T1000 (cell line): ENCODE results near the gene TBL1XR1.
"Not testable (repeated sequence)": the region's sequence is repeated elsewhere in the genome, so short reads cannot be mapped to it uniquely, and the experiment has no call there.

Source experiments
- DNase-seq: peaks from one replicate; lab custom pipeline; 2025; ENCODE audit warnings: mixed read lengths; lab: John Stamatoyannopoulos, UW

TBL1XR1 gene

GRCh38 chr3:177141471-177141870, 55.8 kb downstream of the TBL1XR1 start:
- DNase-seq: no peak

DNA sequence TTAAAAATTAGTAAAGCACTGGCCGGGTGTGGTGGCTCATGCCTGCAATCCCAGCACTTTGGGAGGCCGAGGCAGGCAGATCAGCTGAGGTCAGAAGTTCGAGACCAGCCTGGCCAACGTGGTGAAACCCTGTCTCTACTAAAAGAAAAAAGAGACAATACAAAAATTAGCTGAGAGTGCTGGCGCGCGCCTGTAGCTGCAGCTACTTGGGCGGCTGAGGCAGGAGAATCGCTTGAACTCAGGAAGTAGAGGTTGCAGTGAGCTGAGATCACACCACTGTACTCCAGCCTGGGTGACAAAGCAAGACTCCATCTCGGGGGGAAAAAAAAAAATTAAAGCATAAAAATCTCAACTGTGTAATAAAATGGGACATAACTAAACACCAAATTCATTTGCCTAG, 58.1 kb downstream of the TBL1XR1 start:
- not testable (repeated sequence) for DNase-seq

DNA sequence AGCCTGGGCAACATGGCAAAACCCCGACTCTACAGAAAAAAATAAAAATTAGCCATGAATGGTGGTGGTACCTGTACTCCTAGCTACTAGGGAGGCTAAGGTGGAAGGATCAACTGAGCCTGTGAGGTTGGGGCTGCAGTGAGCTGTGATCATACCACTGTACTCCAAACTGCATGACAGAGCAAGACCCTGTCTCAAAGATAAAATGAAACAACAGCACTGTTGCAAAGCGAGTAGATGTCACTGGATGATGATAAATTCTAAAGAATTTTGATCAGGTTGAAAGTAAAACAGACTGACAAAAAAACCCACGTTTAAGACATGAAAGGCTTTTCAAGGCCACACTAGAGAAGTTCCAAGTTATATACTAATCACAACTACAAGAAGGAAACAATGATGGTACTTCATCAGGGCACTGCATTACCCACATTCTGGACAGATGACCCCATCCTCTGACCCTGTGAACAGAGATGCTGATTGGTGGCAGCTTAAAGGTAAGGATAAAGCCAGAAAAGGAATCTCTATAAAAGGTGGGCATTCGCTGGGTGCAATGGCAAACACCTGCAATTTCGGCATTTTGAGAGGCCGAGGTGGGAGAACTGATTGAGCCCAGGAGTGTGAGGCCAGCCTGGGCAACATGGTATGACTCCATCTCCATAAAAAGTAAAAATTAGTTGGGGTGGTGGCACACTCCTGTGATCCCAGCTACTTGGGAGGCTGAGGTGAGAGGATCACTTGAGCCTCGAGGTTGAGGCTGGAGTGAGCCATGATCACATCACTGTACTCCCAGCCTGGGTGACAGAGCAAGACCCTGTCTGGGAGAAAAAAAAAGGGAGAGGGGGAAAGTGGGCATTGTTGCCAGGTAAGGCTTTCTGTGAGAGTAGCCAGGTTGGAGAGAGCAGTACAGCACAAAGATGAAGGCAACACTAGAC, 59.2 kb downstream of the TBL1XR1 start:
- no peak for DNase-seq

- DNase-seq: no peak
Measured at GRCh38 chr3:177136741-177137140, 60.5 kb downstream of the TBL1XR1 start.

DNA sequence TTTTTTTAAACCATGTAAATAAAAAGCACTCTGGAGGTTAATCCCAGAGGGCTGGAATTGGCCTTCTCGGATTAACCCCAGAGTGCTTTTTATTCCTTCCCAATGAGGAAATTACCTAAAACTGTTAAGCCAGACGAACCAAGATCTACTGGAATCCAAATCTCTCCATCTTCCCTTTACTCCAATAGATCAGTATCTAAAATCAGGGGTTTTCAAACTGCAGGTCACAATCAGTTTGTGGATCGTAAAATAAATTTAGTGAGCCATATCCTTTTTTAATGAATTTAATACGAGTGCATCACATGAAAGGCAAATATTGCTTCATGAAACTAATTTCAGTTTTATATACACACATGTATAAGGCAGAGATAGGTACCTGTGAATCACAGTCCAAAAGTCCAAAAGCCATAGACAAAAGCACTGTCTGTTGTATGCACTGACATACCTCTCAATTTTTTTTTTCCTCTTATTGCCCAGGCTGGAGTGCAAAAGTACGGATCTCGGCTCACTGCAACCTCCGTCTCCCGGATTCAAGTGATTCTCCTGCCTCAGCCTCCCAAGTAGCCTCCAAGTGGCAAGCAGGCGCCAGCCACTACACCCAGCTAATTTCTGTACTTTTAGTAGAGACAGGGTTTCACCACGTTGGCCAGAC, 61.3 kb downstream of the TBL1XR1 start:
- DNase-seq: no peak

- no peak for DNase-seq
Measured at GRCh38 chr3:177134816-177135210, 62.5 kb downstream of the TBL1XR1 start.

DNA sequence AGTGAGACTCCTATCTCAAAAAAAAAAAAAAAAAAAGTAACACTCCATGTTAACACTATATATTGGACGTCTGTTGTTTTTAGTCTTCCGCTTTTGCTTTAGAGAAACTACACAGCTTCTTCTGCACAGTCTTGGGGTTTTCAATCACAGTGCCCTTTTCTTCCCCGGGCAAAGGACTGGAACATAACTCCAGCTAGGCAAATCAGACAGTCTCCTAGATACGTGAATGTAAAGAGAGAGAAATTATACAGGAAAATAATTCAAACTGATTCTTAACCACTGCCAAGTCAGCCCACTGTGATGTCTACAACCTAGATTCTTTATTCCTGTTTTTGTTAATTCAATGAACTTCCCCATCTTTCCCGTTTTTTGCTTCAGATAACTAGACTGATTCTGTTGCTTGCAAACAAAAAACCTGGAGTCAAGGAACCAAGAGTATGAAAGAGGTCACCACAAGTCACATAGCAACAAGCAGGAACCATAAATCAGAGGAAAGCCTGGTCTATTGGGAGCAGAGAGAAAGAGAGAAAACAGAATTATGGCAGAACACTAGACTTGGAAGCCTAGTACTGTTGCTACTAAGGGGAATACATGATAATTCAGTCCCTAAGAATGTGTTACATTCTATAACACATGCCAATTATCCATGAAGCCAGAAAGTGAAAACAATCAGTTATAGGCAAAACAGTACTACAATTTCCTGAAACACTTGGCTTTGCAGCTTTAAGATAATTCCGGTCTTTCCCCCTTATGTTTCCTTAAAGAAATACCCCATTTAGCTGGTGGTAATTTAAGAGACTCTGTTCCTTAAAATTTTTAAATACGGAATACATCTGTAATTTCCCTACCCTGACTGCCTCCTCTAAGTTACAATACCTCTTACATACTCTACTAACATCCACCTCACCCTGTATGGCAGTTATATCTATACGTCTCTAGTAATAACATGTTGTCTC, 63.1 kb downstream of the TBL1XR1 start:
- DNase-seq: no peak

DNA sequence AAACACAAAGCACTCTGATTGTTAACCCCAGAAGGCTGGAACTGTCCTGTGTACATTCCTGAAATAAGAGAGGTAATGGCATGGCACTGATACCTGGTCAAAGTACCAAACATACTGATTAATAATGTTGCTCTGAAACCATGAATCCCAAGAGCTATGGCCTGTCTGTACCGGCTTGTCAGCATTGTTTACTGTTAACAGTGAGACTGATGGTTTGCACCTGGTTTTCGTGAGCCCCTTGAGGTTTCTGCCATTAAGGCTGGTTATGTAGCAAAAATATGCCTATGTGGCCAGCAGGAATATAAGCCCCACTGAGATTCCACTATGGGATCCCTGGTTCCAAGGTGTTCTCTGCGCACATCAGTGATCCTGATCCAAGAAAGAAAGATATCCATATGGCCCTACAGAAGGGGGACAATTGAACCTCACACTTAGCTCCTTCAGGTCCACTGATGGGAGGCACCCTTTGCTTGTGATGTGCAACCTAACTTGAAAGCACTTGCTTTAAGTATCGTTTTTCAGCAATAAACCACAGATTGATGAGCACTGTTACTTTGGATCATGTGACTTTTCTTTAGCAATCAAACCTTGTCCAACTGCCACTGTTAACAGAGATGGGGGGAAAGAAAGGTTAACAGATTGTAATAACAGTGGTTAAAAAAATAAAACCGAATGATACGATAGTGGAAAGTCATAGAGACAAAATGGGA, 65.2 kb downstream of the TBL1XR1 start:
- no peak for DNase-seq

- DNase-seq: no peak
Measured at GRCh38 chr3:177127008-177127407, 70.3 kb downstream of the TBL1XR1 start.

DNA sequence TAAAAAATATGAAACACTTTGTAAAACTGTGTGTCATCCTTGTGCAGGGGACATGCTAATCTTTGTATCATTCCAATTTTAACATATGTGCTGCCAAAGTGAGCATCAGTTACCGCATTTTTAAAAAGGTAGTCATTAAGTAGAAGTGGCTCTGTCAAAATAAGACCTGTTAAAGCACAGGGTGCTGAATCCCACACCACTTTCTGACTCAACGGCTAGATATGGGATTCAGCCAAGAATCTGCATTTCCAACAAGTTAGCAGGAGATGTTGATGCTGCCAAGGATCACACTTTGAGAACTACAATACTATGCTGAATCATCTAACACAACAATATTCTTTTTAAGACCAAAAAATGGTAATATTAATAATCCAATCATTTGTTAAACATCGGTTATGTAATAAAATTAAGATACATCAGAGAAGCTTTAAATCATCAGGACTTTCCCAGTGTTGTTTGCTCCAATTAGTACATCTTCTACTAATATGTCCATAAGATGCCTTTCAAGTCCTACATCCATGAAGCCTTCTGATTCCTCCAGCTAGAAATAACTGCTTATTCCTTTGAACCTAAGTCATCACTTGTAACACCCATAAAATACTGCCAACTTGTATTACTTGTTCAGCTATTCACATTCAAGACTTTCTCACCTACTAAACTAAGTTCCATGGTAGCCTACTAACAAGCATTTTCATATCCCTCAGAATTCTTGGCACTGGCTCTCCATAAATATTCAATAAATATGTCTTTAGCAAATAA, 71.1 kb downstream of the TBL1XR1 start:
- DNase-seq: no peak

DNA sequence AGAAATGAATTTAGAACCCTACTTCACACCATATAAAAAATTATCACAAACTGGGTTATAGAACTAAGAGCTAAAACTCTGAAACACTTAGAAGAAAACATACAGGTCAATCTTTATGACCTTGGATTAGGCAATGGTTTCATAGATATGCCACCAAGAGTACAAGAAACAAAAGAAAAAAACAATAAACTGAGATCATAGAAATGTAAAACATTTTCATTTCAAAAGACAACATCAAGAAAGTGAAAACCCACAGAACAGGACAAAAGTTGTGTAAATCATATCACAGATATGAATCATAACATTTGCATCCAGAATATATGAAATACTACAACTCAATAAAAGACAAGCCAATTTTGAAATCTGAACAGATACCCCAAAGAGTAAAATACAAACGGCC, 72.4 kb downstream of the TBL1XR1 start:
- no peak for DNase-seq

- no peak for DNase-seq
Measured at GRCh38 chr3:177123822-177124221, 73.5 kb downstream of the TBL1XR1 start.

DNA sequence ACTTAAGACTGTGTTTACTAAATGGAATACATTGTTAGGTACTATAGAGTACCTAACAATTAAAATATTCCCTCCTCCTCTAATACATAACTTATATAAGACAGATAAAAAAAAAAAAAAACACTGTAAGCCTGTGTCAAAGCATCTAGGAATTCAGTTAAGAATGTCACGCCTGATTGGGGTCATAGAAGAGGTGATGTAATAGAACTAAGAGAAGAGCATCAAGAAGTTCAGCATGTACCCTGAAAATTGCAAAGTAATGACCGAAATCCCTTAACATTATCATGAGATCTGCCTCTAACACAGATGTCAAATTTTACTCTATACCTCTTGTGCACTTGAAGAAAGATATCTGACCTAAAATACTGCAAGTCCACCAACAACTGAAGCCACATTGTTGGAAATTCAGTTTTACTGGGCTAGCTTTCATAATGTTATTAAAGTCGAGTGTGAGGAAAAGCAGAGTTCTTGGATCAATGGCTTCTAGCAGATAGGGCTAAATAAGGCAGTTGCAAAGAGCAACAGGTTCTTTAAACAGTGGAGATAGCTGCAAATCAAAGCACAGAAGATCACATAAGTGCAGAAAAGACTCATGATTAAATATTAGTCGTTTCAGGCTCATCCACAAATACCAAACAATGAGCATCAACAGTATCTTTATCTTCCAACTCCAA, 75.0 kb downstream of the TBL1XR1 start:
- no peak for DNase-seq

DNA sequence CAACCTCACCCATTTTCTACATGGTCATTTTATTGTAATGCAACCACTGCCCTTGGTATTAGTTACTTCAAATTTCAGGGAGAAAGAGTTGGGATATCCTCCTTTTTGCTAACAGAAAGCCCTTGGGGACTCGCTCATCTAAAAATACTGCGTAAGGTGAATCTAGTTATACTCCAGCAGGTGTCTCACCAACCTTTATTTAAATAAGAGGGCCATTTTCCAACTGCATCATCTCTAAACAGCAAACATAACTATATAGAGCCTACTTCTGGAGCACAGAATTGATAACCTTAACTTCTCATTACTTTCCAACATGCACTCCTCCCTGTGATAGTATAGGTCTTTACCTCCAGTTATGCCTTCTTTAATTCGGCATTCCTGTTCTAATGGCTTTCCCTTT, 77.5 kb downstream of the TBL1XR1 start:
- no peak for DNase-seq

DNA sequence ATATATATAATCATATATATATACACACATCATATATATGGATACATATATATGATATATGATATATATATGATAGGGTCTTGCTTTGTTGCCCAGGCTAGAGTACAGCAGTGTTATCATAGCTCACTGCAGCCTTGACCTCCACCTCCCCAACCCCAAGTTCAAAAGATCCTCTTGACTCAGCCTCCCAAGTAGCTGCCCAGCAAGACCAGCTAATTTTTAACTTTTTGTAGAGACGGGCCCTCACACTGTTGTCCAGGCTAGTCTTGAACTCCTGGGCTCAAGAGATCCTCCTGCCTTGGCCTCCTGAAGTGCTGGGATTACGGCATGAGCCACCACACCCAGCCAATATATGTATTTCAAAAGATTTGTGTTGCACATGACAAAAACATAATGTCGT, 83.0 kb downstream of the TBL1XR1 start:
- DNase-seq: no peak

DNA sequence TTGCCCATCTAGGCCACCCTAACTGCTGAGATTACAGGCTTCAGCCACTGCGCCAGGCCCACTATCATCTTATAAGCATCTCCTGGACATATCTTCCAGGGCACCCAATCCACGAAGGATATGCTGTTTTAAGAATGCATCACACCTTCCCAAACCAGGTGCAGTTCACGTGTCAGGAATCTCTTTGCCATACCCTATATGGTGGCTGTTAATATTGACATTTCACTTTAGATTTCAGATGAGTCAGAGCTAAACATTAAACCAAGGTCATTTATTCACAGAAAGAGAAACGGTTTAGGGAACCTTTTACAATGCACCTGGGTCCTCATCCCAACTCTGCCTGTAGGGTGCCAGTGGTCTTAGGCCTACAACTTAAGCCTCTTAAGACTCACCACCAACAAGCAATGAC, 85.7 kb downstream of the TBL1XR1 start:
- DNase-seq: no peak

DNA sequence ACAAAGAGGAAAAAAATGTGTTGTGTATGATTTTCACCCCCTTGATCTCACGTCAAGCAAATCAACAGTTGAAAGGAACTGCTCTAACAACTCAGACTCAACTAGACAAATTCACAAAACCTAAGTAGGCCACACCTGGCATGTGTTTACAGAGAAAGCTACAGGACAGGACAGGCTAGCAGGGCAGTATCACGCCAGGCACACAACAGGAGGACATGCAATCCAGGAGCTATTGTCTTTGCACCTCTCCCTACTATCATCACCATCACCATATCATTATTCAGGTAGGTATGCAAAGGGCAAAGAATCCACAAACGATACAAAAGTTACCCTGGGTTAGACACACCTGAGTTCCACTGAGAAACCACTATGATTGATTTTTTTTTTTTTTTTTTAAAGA, 86.4 kb downstream of the TBL1XR1 start:
- no peak for DNase-seq

GRCh38 chr3:177110386-177110785, 86.9 kb downstream of the TBL1XR1 start:
- no peak for DNase-seq

DNA sequence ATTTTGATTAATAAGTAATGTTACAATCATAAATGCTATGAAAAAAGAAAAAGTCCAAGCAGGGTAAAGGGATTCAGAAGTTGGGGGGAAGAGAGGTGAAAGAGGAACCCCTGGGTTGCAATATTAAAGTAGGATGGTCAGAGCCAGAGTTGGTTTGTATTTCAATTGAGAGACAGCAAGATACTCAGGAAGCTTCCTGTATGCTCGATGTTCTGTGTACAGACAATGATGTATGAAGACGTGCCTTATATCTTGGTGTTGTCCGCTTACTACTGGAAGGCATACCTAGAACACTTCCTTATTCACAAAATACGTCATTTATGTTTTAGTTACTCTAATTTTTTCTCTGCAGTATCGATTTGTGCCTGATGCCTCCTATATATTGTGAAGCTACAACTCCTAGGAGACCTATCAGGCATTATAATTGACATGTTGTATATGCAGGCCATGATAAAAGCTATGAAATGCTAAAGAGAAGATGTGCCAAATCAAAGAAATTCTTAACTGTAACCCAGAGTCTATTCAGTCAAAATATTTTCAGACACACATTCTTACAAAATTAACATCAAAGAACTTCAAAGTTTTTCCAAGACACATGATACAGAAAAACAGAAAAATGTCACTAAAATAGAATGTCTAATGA, 87.5 kb downstream of the TBL1XR1 start:
- no peak for DNase-seq

GRCh38 chr3:177108648-177109047, 88.6 kb downstream of the TBL1XR1 start:
- no peak for DNase-seq
